DOHH2 (cell line): ENCODE data around the gene CCNL2.
"Not testable (repeated sequence)": the region's sequence is repeated elsewhere in the genome, so short reads cannot be mapped to it uniquely, and the experiment has no call there.

Experiments used
- EZH2phosphoT487 ChIP-seq: fragments of 200-600 bp; sonication (generic); IDR thresholded peaks from 2 replicates; pipeline ENCODE4 v1.6.1; 2017; ENCODE audit warnings: borderline replicate concordance, mild to moderate bottlenecking, antibody characterized with exemption, low read length, moderate library complexity, mixed read lengths
- TF ChIP-seq, protein P1 (sequence below): fragments of 200-600 bp; sonication (generic); IDR thresholded peaks from one replicate; pipeline ENCODE4 v1.5.1; 2014; ENCODE audit warnings: antibody characterized with exemption, mild to moderate bottlenecking, low read depth, low read length; ENCODE audit not compliant: poor library complexity, severe bottlenecking

DNA sequence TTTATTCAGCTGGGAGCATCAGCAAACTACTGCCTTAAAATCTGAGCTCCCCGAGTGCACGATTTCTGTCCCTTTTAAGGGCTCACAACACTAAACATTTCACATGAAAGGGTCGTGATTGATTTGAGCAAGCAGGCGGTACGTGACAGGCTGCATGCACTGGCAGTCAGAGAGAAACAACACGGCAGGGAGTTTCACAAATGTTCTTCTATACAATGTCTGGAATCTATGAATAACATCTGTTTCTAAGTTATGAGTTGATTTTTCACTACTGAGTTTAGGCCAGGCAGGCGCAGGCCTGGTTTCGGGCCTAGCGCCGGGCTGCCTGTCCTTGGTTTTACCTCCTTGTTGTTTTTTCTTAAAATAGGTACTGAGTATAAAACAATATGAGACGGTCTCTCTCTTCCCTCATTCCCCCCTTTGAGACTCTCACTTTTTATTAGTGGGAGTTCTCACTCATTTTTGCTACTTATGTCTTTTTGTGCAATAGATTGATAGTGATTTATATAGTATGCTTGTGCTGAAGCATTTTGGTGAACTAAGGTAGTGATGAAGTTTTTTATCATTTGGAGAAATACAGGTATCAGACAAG is 13.3 kb upstream of the CCNL2 start:
- TF ChIP-seq, protein P1, sequence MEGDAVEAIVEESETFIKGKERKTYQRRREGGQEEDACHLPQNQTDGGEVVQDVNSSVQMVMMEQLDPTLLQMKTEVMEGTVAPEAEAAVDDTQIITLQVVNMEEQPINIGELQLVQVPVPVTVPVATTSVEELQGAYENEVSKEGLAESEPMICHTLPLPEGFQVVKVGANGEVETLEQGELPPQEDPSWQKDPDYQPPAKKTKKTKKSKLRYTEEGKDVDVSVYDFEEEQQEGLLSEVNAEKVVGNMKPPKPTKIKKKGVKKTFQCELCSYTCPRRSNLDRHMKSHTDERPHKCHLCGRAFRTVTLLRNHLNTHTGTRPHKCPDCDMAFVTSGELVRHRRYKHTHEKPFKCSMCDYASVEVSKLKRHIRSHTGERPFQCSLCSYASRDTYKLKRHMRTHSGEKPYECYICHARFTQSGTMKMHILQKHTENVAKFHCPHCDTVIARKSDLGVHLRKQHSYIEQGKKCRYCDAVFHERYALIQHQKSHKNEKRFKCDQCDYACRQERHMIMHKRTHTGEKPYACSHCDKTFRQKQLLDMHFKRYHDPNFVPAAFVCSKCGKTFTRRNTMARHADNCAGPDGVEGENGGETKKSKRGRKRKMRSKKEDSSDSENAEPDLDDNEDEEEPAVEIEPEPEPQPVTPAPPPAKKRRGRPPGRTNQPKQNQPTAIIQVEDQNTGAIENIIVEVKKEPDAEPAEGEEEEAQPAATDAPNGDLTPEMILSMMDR = not testable (repeated sequence)
- TF ChIP-seq EZH2phosphoT487 = not testable (repeated sequence)
